Measurements from ENCODE around the gene TRAF3IP3.

- TF ChIP-seq CTCF (conservative IDR thresholded peaks at IDR 0.05 in 1 of 2, IDR thresholded peaks at IDR 0.05 in 1 of 2; ENCODE audit: extremely low read depth in 1 of 2, insufficient read depth in 1 of 2, low read depth in 1 of 2, low read length in 2 of 2) (peak; percentile 27 to 51), EZH2 (IDR thresholded peaks at IDR 0.05; ENCODE audit: borderline replicate concordance, low read length) (no peak)
Observed at GRCh38 chr1:209797978-209798639, 42.3 kb downstream of the TRAF3IP3 start.

Data from mammary epithelial cell (primary cell).